MCF 10A (cell line): ENCODE measurements around the gene ZFHX2. TPM values are rescaled to one million over a fixed set of nuclear protein-coding genes. Genes with fewer than 3 reads are reported as not detected.

Experiments used
- BruUV-seq: library from RNA; stranded (reverse); fragments of 400-500 nt; replicated peaks from 2 replicates; lab custom pipeline; 2021; lab: Mats Ljungman, UMichigan
- CTCF ChIA-PET: fragments of 300-600 bp; sonication (Branson Sonifier 250); formaldehyde crosslinking; extraction: SDS; loops from one replicate; lab custom pipeline; 2021; ENCODE audit warnings: antibody characterized with exemption, inconsistent platforms; lab: Yijun Ruan, JAX
- POLR2A ChIA-PET: fragments of 300-600, 350-650 bp; sonication (Branson Sonifier 250); formaldehyde crosslinking; extraction: SDS; loops from one replicate; lab custom pipeline; 2020; ENCODE audit warnings: antibody characterized with exemption, inconsistent platforms; lab: Yijun Ruan, JAX
- DNase-seq: peaks from one replicate; pipeline ENCODE4 v3.0.0-alpha.2; 2018; ENCODE audit not compliant: unreplicated experiment
- H3K27ac Mint-ChIP-seq: one replicate; pipeline ENCODE4 v1.8.0; 2022; ENCODE audit warnings: mild to moderate bottlenecking, low read depth, mixed read lengths; ENCODE audit not compliant: unreplicated experiment
- H3K27me3 Mint-ChIP-seq: one replicate; pipeline ENCODE4 v1.8.0; 2022; ENCODE audit warnings: mixed read lengths; ENCODE audit not compliant: insufficient read depth, unreplicated experiment
- H3K36me3 Mint-ChIP-seq: one replicate; pipeline ENCODE4 v1.8.0; 2022; ENCODE audit warnings: mild to moderate bottlenecking, moderate library complexity, mixed read lengths; ENCODE audit not compliant: insufficient read depth, unreplicated experiment
- H3K4me1 Mint-ChIP-seq: one replicate; pipeline ENCODE4 v1.8.0; 2022; ENCODE audit warnings: mixed read lengths; ENCODE audit not compliant: insufficient read depth, unreplicated experiment
- H3K4me3 Mint-ChIP-seq: one replicate; pipeline ENCODE4 v1.8.0; 2022; ENCODE audit warnings: mild to moderate bottlenecking, moderate library complexity, mixed read lengths; ENCODE audit not compliant: unreplicated experiment
- H3K9me3 Mint-ChIP-seq: one replicate; pipeline ENCODE4 v1.8.0; 2022; ENCODE audit warnings: mixed read lengths; ENCODE audit not compliant: unreplicated experiment
- intact Hi-C: fragments of 100-400 bp; cut with micrococcal nuclease; formaldehyde crosslinking; loops from 2 replicates; pipeline ENCODE4 v1.14.1; 2022
- total RNA-seq: library from RNA; stranded (reverse); gene quantifications from 2 replicates; pipeline ENCODE4 v1.2.3, GENCODE V29; 2022
- TF ChIP-seq, protein P1 (sequence below): fragments of 200-600 bp; IDR thresholded peaks from one replicate; pipeline ENCODE4 v1.8.0; 2022; ENCODE audit warnings: antibody characterized with exemption, mild to moderate bottlenecking; ENCODE audit not compliant: unreplicated experiment

ZFHX2 gene
- total RNA-seq, 1 experiment from 2014 or later = 1.8 TPM

DNA sequence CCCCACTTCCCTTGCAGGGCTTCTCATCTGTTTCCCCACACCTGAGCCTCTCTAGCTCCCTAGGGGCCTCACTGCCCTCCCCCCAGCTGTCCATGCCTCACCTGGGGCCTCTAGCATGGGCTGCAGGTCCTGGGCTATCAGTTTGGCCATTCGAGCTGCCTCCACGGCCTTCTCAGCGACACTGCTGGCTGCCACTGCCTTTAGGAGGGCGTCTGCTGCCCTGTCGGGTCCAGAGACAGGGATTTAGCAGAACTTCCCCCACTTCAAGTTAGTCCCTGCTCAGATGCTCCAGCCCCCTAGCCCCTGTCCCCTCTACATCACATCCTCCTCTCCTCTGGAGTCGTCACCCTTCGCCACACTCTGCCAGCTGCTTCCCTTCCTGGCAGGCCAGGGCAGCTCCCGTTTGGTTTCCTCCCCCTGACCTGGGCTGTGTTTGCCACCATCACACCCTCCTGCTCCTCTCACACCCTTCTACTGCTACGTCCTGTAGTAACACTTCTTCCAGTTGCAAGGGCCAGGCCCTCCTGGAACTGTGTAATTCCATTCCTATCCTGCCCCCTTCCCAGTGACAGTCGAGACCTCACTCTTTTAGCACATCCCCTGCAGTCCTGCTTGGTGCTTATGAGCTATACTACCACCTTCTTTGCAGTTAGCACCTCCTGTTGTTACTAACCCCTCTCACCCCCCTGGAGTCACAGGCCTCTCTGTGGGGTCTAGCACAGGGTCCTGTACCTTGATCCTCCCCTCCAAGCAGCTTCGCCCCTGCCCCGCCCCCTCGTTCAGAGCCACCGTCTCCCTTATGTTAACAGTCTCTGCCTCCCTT lies 20.3 kb upstream of the ZFHX2 start:
- Mint-ChIP-seq H3K27ac (no peak overlapping the region), H3K36me3 (no peaks in the 10 kb centered on the region), H3K9me3 (no peaks in the 10 kb centered on the region), H3K4me3 (no peak overlapping the region), H3K4me1 (peaks cover 31% of the 10 kb centered on the region), H3K27me3 (peaks cover 10% of the 10 kb centered on the region)
- CTCF ChIA-PET = interaction anchor here (0.5 to 7.6 kb wide), 5 partner anchors 13 to 552 kb away, joined by 3 to 57 read pairs (median 3); no protein-coding TSS in a partner anchor
- DNase-seq = no peak
- POLR2A ChIA-PET = interaction anchor here (0.6 kb wide), 3 partner anchors 300 to 659 kb away, joined by 3 read pairs; no protein-coding TSS in a partner anchor
- intact Hi-C loops = no loop called here
- no TSS peak for BruUV-seq
- TF ChIP-seq, protein P1, sequence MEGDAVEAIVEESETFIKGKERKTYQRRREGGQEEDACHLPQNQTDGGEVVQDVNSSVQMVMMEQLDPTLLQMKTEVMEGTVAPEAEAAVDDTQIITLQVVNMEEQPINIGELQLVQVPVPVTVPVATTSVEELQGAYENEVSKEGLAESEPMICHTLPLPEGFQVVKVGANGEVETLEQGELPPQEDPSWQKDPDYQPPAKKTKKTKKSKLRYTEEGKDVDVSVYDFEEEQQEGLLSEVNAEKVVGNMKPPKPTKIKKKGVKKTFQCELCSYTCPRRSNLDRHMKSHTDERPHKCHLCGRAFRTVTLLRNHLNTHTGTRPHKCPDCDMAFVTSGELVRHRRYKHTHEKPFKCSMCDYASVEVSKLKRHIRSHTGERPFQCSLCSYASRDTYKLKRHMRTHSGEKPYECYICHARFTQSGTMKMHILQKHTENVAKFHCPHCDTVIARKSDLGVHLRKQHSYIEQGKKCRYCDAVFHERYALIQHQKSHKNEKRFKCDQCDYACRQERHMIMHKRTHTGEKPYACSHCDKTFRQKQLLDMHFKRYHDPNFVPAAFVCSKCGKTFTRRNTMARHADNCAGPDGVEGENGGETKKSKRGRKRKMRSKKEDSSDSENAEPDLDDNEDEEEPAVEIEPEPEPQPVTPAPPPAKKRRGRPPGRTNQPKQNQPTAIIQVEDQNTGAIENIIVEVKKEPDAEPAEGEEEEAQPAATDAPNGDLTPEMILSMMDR = no peak

DNA sequence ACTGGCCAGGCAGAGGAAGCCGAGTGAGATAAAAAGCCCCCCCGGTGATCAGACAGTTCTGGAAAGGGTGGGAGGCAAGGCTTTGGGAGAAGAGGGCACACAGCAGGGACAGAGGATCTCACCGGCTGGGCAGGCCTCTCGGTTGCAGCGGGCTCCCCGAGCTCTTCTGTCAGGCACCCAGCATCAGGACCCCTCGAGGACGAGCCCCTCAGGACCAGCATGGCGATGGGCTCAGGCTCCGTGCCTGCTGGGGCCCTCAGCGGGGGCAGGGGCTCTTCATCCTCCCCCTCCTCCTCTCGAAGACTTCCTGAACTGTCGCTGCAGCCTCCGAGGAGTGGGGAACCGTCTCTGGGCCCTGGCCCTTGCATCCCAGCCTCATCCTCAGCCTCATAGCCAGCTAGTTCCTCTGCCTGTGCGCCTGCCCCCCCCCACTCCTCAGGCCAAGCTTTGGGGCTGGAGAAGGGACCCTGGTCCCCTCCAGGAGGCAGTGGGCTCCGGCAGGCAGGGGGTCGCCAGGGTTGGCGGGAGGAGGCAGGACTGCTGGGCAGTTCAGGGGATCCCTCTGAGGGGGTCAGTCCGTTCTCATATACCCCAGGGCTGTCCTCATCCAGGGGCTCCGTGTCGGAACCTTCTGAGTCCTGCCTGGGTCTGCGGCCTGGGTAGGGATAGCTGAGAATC lies 19.4 kb upstream of the ZFHX2 start:
- BruUV-seq = no TSS peak
- H3K27ac Mint-ChIP-seq = no peak overlapping the region
- H3K36me3 Mint-ChIP-seq = peaks cover 8% of the 10 kb centered on the region
- TF ChIP-seq, protein P1 = no peak
- intact Hi-C loops = no loop called here
- POLR2A ChIA-PET = no interaction called here
- no peaks in the 10 kb centered on the region for H3K9me3 Mint-ChIP-seq
- no peak for DNase-seq
- CTCF ChIA-PET = interaction anchor here (0.9 to 7.6 kb wide), 3 partner anchors 12 to 22 kb away, joined by 3 to 57 read pairs (median 6); no protein-coding TSS in a partner anchor
- peaks cover 31% of the 10 kb centered on the region for H3K4me1 Mint-ChIP-seq
- H3K27me3 Mint-ChIP-seq = peaks cover under 1% of the 10 kb centered on the region
- no peak overlapping the region for H3K4me3 Mint-ChIP-seq

DNA sequence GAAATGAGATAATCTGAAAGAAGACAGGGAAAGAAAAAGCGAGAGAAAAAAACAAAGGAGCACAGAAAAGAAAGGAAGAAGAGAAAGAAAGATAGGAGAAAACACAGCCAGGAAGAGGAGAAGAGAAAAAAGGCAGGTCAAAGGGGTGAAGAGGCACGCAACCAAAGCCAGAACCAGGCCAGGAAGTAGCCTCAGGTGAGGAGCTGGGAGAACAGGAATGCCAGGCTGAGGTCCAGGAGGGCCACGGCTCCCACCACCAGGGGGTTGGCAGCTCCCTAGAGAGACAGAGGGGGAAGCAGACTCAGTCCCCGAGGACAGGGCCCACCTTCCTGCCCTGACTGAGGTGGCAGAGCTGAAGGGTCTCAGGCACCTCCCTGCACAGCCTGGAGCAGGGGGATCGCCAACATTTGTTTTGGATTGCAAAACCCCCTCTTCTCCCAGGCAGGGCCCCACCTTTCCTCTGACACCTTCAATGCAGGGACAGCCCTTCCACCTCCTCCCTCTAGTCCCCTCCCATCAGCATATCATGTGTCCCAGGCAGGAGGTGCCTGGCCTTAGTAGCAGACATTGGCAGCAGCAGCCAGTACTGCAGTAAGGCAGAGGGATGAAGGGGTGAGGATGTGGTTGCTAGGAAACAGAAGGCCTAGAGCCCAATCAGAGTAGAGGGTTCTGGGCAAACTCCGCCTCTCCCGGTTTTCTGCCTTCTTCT lies 18.0 kb upstream of the ZFHX2 start:
- no TSS peak for BruUV-seq
- Mint-ChIP-seq H3K4me1 (peaks cover 31% of the 10 kb centered on the region), H3K9me3 (no peaks in the 10 kb centered on the region), H3K4me3 (peak overlapping the region; percentile 99), H3K27me3 (no peaks in the 10 kb centered on the region), H3K27ac (peak overlapping the region; percentile 91), H3K36me3 (peaks cover 16% of the 10 kb centered on the region)
- ChIA-PET CTCF (interaction anchor here (0.6 to 7.6 kb wide), 4 partner anchors 10 to 420 kb away, joined by 3 to 57 read pairs (median 4); no protein-coding TSS in a partner anchor), POLR2A (interaction anchor here (1.0 to 1.1 kb wide), 2 partner anchors 10 to 16 kb away, joined by 3 read pairs; no protein-coding TSS in a partner anchor)
- TF ChIP-seq, protein P1 = no peak
- DNase-seq = peak; percentile 34
- intact Hi-C loops = loop anchor here (5.0 kb wide), 1 partner anchor 523 kb away; the partner anchor contains the start of gene PCK2
